ENCODE measurements around the gene FGF1.

FGF1 gene

DNA sequence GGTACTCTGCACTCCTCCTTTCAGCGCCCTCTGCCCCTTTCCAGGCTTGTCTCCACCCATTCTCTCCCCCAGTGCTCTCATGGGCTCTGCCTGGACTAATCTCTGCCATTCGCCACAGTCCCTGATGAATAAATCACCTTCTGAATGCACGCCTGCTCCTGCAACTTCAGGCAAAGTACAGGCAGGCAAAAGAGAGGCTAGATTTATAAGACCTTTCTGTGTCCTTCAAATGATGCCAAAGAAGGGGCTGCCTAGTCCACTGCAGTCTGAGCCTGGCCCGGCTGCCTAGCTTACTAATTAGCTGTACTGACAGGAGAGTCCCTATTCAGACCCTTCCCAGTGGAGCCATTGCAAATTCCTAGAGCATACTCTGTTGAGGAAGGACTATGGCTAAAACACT, 7.4 kb downstream of the FGF1 start:
- Histone ChIP-seq H4K20me1 (ENCODE audit: insufficient read depth, low read length) (no peaks in the 10 kb centered on the region), H3K27me3 (ENCODE audit: low read depth, low read length) (no peaks in the 10 kb centered on the region), H3K9ac (ENCODE audit: low read length) (no peak overlapping the region), H3K4me3 (ENCODE audit: low read length) (no peak overlapping the region), H3K4me1 (ENCODE audit: low read length) (no peaks in the 10 kb centered on the region), H3K79me2 (ENCODE audit: low read length) (no peaks in the 10 kb centered on the region), H2AFZ (ENCODE audit: low read depth, low read length) (no peak overlapping the region), H3K4me2 (ENCODE audit: low read length) (no peak overlapping the region), H3K27ac (ENCODE audit: low read length) (no peak overlapping the region), H3K9me3 (ENCODE audit: insufficient read depth, low read length) (no peaks in the 10 kb centered on the region), H3K36me3 (replicated peaks; ENCODE audit: low read depth, low read length) (no peaks in the 10 kb centered on the region)
- TF ChIP-seq, protein P1, sequence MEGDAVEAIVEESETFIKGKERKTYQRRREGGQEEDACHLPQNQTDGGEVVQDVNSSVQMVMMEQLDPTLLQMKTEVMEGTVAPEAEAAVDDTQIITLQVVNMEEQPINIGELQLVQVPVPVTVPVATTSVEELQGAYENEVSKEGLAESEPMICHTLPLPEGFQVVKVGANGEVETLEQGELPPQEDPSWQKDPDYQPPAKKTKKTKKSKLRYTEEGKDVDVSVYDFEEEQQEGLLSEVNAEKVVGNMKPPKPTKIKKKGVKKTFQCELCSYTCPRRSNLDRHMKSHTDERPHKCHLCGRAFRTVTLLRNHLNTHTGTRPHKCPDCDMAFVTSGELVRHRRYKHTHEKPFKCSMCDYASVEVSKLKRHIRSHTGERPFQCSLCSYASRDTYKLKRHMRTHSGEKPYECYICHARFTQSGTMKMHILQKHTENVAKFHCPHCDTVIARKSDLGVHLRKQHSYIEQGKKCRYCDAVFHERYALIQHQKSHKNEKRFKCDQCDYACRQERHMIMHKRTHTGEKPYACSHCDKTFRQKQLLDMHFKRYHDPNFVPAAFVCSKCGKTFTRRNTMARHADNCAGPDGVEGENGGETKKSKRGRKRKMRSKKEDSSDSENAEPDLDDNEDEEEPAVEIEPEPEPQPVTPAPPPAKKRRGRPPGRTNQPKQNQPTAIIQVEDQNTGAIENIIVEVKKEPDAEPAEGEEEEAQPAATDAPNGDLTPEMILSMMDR (IDR thresholded peaks at IDR 0.05; ENCODE audit: low read depth, low read length) = no peak
- TF ChIP-seq EZH2phosphoT487 (IDR thresholded peaks at IDR 0.05; ENCODE audit: low read depth) = no peak

DNA sequence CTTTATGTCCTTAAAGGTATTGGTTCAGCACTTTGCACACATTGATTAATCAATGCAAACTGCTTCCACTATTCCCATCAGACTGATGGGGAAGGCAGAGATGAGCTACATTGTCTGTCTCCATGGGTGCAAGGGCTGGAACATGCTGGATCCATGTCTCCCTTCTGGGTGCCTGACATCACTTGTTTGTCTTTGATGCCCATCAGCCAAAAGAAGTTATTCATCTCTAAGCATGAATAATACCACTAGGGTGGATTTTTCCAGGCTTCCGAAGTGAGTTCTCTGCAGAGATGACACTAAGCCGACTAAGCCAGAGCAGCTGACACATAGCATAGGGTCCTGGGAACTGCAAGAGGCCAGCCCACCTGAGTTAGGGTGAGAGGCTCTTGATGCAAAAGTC, 8.7 kb downstream of the FGF1 start:
- no peaks in the 10 kb centered on the region for H3K4me1 ChIP-seq (ENCODE audit: low read length)
- no peak overlapping the region for H3K4me3 ChIP-seq (ENCODE audit: low read length)
- H3K79me2 ChIP-seq (ENCODE audit: low read length) = no peaks in the 10 kb centered on the region
- H3K27me3 ChIP-seq (ENCODE audit: low read depth, low read length) = no peaks in the 10 kb centered on the region
- H3K36me3 ChIP-seq (replicated peaks; ENCODE audit: low read depth, low read length) = no peaks in the 10 kb centered on the region
- H3K9me3 ChIP-seq (ENCODE audit: insufficient read depth, low read length) = no peaks in the 10 kb centered on the region
- no peak overlapping the region for H3K4me2 ChIP-seq (ENCODE audit: low read length)
- H3K27ac ChIP-seq (ENCODE audit: low read length) = no peak overlapping the region
- TF ChIP-seq, protein P1 (IDR thresholded peaks at IDR 0.05; ENCODE audit: low read depth, low read length) = no peak
- TF ChIP-seq EZH2phosphoT487 (IDR thresholded peaks at IDR 0.05; ENCODE audit: low read depth) = no peak
- no peak overlapping the region for H2AFZ ChIP-seq (ENCODE audit: low read depth, low read length)
- H3K9ac ChIP-seq (ENCODE audit: low read length) = no peak overlapping the region
- H4K20me1 ChIP-seq (ENCODE audit: insufficient read depth, low read length) = no peaks in the 10 kb centered on the region

DNA sequence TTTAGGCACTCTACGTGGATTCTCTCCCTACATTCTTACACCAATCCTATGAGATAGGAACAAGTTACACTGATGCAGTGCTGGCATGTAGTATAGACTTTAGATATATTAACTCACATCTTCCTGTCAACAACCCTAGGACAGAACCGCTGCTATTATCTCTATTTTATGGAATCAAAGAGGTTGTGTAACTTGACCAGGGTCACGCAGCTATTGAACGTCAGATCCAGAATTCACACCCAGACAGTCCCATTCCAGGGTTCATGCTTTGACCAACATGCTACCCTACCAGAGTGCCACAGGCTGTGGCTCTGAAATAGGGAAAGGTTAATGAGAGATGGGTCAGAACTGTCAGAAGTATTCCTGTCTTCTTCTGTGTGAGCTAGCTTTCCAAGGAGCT, 9.6 kb downstream of the FGF1 start:
- Histone ChIP-seq H3K79me2 (ENCODE audit: low read length) (no peaks in the 10 kb centered on the region), H3K9me3 (ENCODE audit: insufficient read depth, low read length) (no peaks in the 10 kb centered on the region), H4K20me1 (ENCODE audit: insufficient read depth, low read length) (no peaks in the 10 kb centered on the region), H3K27ac (ENCODE audit: low read length) (no peak overlapping the region), H2AFZ (ENCODE audit: low read depth, low read length) (no peak overlapping the region), H3K36me3 (replicated peaks; ENCODE audit: low read depth, low read length) (no peaks in the 10 kb centered on the region), H3K4me3 (ENCODE audit: low read length) (no peak overlapping the region), H3K27me3 (ENCODE audit: low read depth, low read length) (no peaks in the 10 kb centered on the region; the same call in 1 of the 2 replicates), H3K4me1 (ENCODE audit: low read length) (no peaks in the 10 kb centered on the region), H3K4me2 (ENCODE audit: low read length) (no peak overlapping the region), H3K9ac (ENCODE audit: low read length) (no peak overlapping the region)
- TF ChIP-seq EZH2phosphoT487 (IDR thresholded peaks at IDR 0.05; ENCODE audit: low read depth) = no peak
- TF ChIP-seq, protein P1 (IDR thresholded peaks at IDR 0.05; ENCODE audit: low read depth, low read length) = no peak

DNA sequence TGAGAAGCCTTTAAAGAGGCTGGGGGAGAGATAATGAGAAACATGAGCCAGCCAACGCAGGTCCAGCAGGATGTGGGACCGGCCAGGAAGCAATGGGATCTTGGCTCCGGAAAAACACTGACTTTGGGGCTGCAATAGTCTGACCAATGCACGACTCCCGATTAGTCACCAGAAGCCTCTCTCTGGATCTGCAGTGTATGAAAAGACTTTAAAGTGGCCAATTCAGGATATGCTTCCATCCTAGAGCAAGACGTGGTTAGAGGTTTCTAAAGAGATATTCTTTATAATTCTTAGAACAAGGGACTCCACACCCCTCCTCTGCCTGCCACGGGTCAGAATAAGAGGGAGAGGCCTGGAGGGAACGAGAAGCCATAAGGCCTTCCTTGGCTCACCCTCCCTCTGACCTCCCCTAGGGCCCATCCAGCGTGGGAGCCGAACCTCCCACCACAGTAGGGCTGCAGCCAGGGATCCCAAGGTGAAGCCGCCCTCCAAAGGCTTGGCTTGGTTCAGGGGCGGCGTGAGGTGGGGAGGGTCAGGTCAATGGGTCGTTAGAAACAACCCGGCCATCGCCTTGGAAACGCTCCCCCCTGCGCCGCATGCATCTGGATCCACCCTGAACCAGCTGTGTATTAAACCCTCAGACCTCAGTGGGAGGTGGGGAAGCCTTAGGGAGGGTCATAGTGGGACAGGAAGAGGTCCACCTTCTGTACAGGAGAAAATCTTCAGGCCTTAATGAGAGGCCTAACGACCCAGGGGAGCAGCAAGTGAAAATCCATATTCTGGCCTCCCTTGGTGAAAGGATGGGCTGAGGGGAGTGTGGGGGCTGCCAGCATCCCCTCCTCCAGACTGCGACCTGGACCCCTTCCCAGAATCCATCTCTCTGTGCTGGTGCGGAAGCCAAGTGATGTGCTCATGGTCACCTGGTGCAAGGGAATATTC, 11.1 kb downstream of the FGF1 start:
- Histone ChIP-seq H3K9ac (ENCODE audit: low read length) (no peak overlapping the region), H3K27ac (ENCODE audit: low read length) (no peak overlapping the region), H3K9me3 (ENCODE audit: insufficient read depth, low read length) (no peaks in the 10 kb centered on the region), H3K4me1 (ENCODE audit: low read length) (no peaks in the 10 kb centered on the region), H3K79me2 (ENCODE audit: low read length) (no peaks in the 10 kb centered on the region), H3K4me3 (ENCODE audit: low read length) (no peak overlapping the region), H3K36me3 (replicated peaks; ENCODE audit: low read depth, low read length) (no peaks in the 10 kb centered on the region), H4K20me1 (ENCODE audit: insufficient read depth, low read length) (no peaks in the 10 kb centered on the region), H2AFZ (ENCODE audit: low read depth, low read length) (no peak overlapping the region), H3K27me3 (ENCODE audit: low read depth, low read length) (peaks cover 8% of the 10 kb centered on the region; the same call in 1 of the 2 replicates), H3K4me2 (ENCODE audit: low read length) (no peak overlapping the region)
- TF ChIP-seq, protein P1 (IDR thresholded peaks at IDR 0.05; ENCODE audit: low read depth, low read length) = no peak
- no peak for TF ChIP-seq EZH2phosphoT487 (IDR thresholded peaks at IDR 0.05; ENCODE audit: low read depth)

All from OCI-LY3 (cell line).